GM12801 (cell line): ENCODE data around the gene CLEC9A.

Source experiments
- TF ChIP-seq, protein P1 (sequence below): IDR thresholded peaks from one replicate; pipeline ENCODE4 v1.5.1; 2011; ENCODE audit warnings: control low read depth; ENCODE audit not compliant: insufficient read length; ENCODE audit errors: extremely low read depth

CLEC9A gene

DNA sequence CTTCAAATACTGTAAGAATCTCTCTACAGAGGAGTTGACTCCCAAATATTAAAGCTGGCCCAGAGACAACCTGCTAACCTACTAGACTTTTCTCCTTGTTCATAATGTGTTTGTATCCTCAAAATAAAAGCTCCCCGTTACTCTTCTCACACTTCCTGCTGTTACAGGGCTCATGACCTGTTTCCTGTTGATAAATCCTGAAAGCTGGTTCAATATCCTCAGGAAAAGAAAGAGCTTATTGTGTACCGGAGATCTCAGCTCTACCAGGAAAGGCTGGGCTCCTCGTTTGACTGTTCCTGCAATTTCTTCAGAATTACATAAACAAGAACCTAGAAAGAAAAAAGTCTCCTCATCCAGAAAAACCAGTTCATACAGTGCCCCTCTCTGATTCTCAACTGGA is 37.5 kb downstream of the CLEC9A start:
- TF ChIP-seq, protein P1, sequence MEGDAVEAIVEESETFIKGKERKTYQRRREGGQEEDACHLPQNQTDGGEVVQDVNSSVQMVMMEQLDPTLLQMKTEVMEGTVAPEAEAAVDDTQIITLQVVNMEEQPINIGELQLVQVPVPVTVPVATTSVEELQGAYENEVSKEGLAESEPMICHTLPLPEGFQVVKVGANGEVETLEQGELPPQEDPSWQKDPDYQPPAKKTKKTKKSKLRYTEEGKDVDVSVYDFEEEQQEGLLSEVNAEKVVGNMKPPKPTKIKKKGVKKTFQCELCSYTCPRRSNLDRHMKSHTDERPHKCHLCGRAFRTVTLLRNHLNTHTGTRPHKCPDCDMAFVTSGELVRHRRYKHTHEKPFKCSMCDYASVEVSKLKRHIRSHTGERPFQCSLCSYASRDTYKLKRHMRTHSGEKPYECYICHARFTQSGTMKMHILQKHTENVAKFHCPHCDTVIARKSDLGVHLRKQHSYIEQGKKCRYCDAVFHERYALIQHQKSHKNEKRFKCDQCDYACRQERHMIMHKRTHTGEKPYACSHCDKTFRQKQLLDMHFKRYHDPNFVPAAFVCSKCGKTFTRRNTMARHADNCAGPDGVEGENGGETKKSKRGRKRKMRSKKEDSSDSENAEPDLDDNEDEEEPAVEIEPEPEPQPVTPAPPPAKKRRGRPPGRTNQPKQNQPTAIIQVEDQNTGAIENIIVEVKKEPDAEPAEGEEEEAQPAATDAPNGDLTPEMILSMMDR = no peak

DNA sequence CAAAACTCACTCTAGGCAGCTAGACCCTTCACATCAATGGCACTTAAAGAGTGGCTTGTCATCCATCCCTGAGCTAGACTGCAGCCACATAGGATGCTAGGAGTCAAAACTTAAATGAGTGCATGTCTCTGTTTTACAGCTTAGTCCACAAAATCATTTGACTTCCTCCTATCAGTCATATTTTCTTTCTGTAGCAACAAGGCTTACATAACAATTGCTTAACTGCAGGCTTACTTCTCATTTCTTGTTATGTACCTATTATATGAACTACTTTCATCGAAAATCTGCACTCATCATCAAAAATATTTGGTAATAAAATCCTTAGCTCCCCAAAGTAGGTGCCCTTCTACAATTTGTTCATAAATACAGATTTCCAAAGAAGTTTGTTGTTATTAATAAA is 38.2 kb downstream of the CLEC9A start:
- TF ChIP-seq, protein P1 = no peak

DNA sequence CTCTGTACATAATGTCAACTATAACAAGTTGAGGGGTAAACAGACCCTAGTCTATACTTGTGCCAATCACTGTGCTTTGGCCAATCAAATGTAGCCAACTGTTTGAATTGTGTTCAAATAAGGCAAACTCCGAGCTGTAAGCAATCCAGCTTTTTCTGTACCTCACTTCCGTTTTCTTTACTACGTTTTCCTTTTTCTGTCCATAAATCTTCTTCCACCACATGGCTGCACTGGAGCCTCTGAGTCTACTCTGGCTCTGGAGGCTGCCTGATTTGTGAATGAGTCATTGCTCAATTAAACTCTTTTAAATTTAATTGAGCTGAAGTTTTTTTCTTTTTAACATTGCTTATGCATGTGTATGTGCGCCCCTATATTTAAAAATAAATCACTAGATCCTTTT is 38.6 kb downstream of the CLEC9A start:
- TF ChIP-seq, protein P1 = no peak

DNA sequence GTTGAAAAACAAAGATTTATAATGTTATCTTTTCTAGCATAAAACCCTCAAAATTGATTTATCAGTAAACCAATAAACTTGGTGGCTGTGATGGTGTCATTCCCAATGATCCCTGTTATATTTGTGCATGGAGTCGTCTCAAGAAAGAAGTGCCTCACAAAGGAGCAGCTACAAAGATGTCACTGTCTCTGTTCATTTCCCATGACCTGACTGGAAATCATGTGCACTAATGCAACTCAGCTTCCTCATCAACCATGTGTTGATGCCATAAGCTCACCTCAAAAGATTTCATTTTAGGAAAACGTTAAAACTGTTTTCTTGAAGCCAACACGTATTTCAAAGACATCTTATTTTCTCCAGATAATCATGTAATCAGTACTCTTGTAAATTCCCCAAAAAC is 39.5 kb downstream of the CLEC9A start:
- TF ChIP-seq, protein P1 = no peak

DNA sequence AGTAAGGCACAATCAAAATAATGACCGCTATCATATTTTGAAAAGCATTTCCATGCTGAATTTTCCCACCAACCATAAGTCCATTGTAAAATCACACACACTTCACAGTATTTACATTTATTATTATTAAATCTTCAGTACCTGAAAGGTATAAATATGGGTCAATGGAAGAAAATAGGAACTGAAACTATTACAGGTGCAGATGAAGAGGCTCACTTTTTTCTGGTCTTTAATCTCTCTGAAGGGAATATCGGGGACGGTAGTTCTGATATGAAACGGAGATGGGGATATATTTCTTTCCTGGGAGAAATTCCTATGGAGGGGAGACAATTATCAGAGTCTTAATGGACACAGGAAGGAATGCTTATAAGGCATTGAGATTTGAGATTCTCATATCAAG is 39.9 kb downstream of the CLEC9A start:
- TF ChIP-seq, protein P1 = no peak

DNA sequence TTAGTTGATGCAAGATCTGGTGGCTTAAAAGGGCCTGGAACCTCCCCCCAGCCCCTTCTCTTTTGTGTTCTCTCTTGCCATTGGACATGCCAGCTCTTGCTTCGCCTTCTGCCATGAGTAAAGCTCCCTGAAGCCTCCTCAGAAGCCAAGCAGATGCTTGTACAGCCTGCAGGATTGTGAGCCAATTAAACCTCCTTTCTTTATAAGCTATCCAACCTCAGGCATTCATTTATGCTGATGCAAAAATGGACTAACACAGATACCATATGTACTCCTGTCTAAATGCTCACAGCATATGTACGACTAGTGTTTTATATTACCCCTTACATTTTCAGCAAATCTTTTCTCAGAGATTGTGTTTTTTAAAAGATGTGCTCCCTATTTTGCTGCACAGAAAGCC is 41.6 kb downstream of the CLEC9A start:
- TF ChIP-seq, protein P1 = no peak

DNA sequence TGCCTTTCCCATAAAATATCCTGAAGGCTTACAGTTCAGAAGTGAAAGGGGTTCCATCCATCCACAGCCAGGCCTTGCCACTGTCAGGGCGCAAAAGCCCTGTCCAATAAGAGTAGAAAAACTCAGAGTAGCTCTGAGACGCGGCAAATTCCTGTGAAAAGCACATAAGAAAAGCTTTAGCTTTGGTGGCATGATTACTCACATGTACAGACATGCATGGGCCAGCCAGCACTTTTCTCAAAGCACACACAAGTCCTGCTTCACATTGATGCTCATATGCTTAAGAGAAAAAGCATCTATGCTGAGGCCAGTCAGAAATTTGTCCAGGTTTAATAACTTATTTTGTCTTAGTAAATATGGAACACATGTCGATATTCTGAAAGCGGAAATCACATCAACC is 42.8 kb downstream of the CLEC9A start:
- TF ChIP-seq, protein P1 = no peak

DNA sequence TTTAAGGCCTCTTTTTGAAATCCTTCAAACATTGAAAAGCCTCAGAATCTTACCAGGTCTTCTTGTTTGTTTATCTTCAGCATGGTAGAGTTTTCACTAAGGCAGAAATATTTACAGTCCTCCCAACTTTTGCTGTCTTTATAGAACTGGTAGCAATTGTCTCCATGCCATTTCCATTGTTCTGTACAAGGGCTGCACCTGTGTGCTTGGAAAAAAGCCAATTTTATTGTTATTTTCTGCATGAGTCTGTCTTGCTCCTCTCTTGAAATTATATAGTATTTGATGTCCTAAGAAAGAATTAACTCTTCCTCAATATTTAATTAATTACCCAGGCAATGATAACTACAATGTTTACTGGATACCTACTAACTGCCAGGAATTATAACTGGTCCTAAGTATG is 45.0 kb downstream of the CLEC9A start:
- TF ChIP-seq, protein P1 = no peak
